ENCODE data around the gene DNTT. TPM values are rescaled to one million over a fixed set of nuclear protein-coding genes. Genes with fewer than 3 reads are reported as not detected.
"Not testable (repeated sequence)": the region's sequence is repeated elsewhere in the genome, so short reads cannot be mapped to it uniquely, and the experiment has no call there.

Gene DNTT
- total RNA-seq, 1 donor from 2014 or later = not detected

- no peak for TF ChIP-seq CTCF (IDR thresholded peaks at IDR 0.05; ENCODE audit: unreplicated experiment)
- Mint-ChIP-seq H3K27me3 (peaks cover 7% of the 10 kb centered on the region), H3K4me3 (ENCODE audit: low read depth) (no peak overlapping the region), H3K27ac (no peak overlapping the region), H3K4me1 (ENCODE audit: low read depth) (peaks cover 18% of the 10 kb centered on the region), H3K9me3 (ENCODE audit: low read depth) (no peaks in the 10 kb centered on the region), H3K36me3 (ENCODE audit: insufficient read depth) (no peaks in the 10 kb centered on the region)
- DNase-seq (ENCODE audit: low spot score, unreplicated experiment) = no peak
Measured at GRCh38 chr10:96298362-96298761, 5.9 kb upstream of the DNTT start.

GRCh38 chr10:96299383-96299782 lies 4.9 kb upstream of the DNTT start:
- H3K27ac Mint-ChIP-seq = no peak overlapping the region
- peaks cover 19% of the 10 kb centered on the region for H3K4me1 Mint-ChIP-seq (ENCODE audit: low read depth)
- DNase-seq (ENCODE audit: low spot score, unreplicated experiment) = no peak
- H3K27me3 Mint-ChIP-seq = peaks cover 7% of the 10 kb centered on the region
- H3K4me3 Mint-ChIP-seq (ENCODE audit: low read depth) = no peak overlapping the region
- H3K9me3 Mint-ChIP-seq (ENCODE audit: low read depth) = no peaks in the 10 kb centered on the region
- no peak for TF ChIP-seq CTCF (IDR thresholded peaks at IDR 0.05; ENCODE audit: unreplicated experiment)
- H3K36me3 Mint-ChIP-seq (ENCODE audit: insufficient read depth) = no peaks in the 10 kb centered on the region

- TF ChIP-seq CTCF (IDR thresholded peaks at IDR 0.05; ENCODE audit: unreplicated experiment) = no peak
- H3K27me3 Mint-ChIP-seq = peaks cover 3% of the 10 kb centered on the region
- H3K36me3 Mint-ChIP-seq (ENCODE audit: insufficient read depth) = no peaks in the 10 kb centered on the region
- no peak overlapping the region for H3K4me3 Mint-ChIP-seq (ENCODE audit: low read depth)
- H3K27ac Mint-ChIP-seq = no peak overlapping the region
- no peak for DNase-seq (ENCODE audit: low spot score, unreplicated experiment)
- H3K9me3 Mint-ChIP-seq (ENCODE audit: low read depth) = no peaks in the 10 kb centered on the region
- H3K4me1 Mint-ChIP-seq (ENCODE audit: low read depth) = peaks cover 19% of the 10 kb centered on the region
Measured at GRCh38 chr10:96301616-96302015, 2.6 kb upstream of the DNTT start.

- Mint-ChIP-seq H3K36me3 (ENCODE audit: insufficient read depth) (no peaks in the 10 kb centered on the region), H3K9me3 (ENCODE audit: low read depth) (no peaks in the 10 kb centered on the region), H3K4me1 (ENCODE audit: low read depth) (peaks cover 19% of the 10 kb centered on the region), H3K4me3 (ENCODE audit: low read depth) (no peak overlapping the region), H3K27ac (no peak overlapping the region), H3K27me3 (no peaks in the 10 kb centered on the region)
- no peak for DNase-seq (ENCODE audit: low spot score, unreplicated experiment)
- TF ChIP-seq CTCF (IDR thresholded peaks at IDR 0.05; ENCODE audit: unreplicated experiment) = no peak
Measured at GRCh38 chr10:96305019-96305418, 785 bp downstream of the DNTT start.

- TF ChIP-seq CTCF (IDR thresholded peaks at IDR 0.05; ENCODE audit: unreplicated experiment) = no peak
- H3K4me3 Mint-ChIP-seq (ENCODE audit: low read depth) = no peak overlapping the region
- H3K27ac Mint-ChIP-seq = no peak overlapping the region
- no peak for DNase-seq (ENCODE audit: low spot score, unreplicated experiment)
- no peaks in the 10 kb centered on the region for H3K9me3 Mint-ChIP-seq (ENCODE audit: low read depth)
- H3K27me3 Mint-ChIP-seq = no peaks in the 10 kb centered on the region
- peaks cover 9% of the 10 kb centered on the region for H3K4me1 Mint-ChIP-seq (ENCODE audit: low read depth)
- no peaks in the 10 kb centered on the region for H3K36me3 Mint-ChIP-seq (ENCODE audit: insufficient read depth)
Measured at GRCh38 chr10:96306516-96306915, 2.3 kb downstream of the DNTT start.

- H3K27me3 Mint-ChIP-seq; H3K9me3 Mint-ChIP-seq (ENCODE audit: low read depth); H3K27ac Mint-ChIP-seq; H3K4me1 Mint-ChIP-seq (ENCODE audit: low read depth); H3K4me3 Mint-ChIP-seq (ENCODE audit: low read depth); DNase-seq (ENCODE audit: low spot score, unreplicated experiment); H3K36me3 Mint-ChIP-seq (ENCODE audit: insufficient read depth): not testable (repeated sequence)
Measured at GRCh38 chr10:96308854-96309253, 4.6 kb downstream of the DNTT start.
